Sigmoid colon (tissue), 7 donors: ENCODE results near the gene MMP1. TPM values are rescaled to one million over a fixed set of nuclear protein-coding genes. Genes with fewer than 3 reads are reported as not detected.

Source experiments
- DNase-seq: peaks from one replicate; pipeline ENCODE4 v3.0.0-alpha.2; 2019
- H3K27ac ChIP-seq, 4 donors: fragments of 200-600 bp; sonication (generic); one replicate each; pipeline ENCODE4 v1.5.1; 2016 to 2019; ENCODE audit warnings: mild to moderate bottlenecking in 1 of 4
- H3K27me3 ChIP-seq, 3 donors: fragments of 200-600 bp; sonication (generic); one replicate each; pipeline ENCODE4 v1.5.1; 2019; ENCODE audit warnings: mild to moderate bottlenecking in 1 of 3
- H3K36me3 ChIP-seq, 4 donors: fragments of 200-600 bp; sonication (generic); one replicate each; pipeline ENCODE4 v1.5.1; 2016 to 2019
- H3K4me1 ChIP-seq, 4 donors: fragments of 200-600 bp; sonication (generic); one replicate each; pipeline ENCODE4 v1.5.1; 2017 to 2019
- H3K4me3 ChIP-seq, 4 donors: fragments of 200-600 bp; sonication (generic); one replicate each; pipeline ENCODE4 v1.5.1; 2017 to 2019; ENCODE audit warnings: mild to moderate bottlenecking in 2 of 4, moderate library complexity in 1 of 4
- H3K9me3 ChIP-seq, 4 donors: fragments of 200-600 bp in 3 of 4; sonication (generic) in 3 of 4; one replicate each; pipeline versions ENCODE4 v1.5.1 to v1.6.1; 2013 to 2019
- EP300 ChIP-seq, 4 donors: sonication (generic); formaldehyde crosslinking; IDR thresholded peaks; one replicate each; pipeline ENCODE4 v1.6.1; 2017; ENCODE audit warnings: antibody characterized with exemption in 4 of 4
- POLR2A ChIP-seq, 2 donors: fragments of 450-650 bp; IDR thresholded peaks; one replicate each; pipeline ENCODE4 v1.6.1; 2016; ENCODE audit warnings: antibody characterized with exemption in 2 of 2, mild to moderate bottlenecking in 2 of 2, moderate library complexity in 2 of 2
- POLR2AphosphoS5 ChIP-seq, 4 donors: sonication (generic); formaldehyde crosslinking; IDR thresholded peaks; one replicate each; pipeline ENCODE4 v1.6.1; 2017; ENCODE audit warnings: antibody characterized with exemption in 4 of 4
- WGBS, 2 donors: extraction: QIAGEN DNeasy Blood & Tissue Kit; methylation state at CpG; one replicate each; pipeline ENCODE4 v1.1.7; 2013; 5-methylcytosine and 5-hydroxymethylcytosine counted together
- intact Hi-C: fragments of 100-400 bp; cut with DNase I; formaldehyde crosslinking; loops from one replicate; pipeline ENCODE4 v1.15.1; 2023
- polyA plus RNA-seq, 3 donors: library from polyadenylated mRNA; stranded (reverse); fragments of 200-250 nt; gene quantifications; one replicate each; pipeline ENCODE4 v1.2.3, GENCODE V29; 2013
- total RNA-seq, 4 donors: library from RNA; depleted of rRNA; stranded (reverse); fragments of >200 nt; gene quantifications; one replicate each; pipeline ENCODE4 v1.1.0, GENCODE V29; 2016
- TF ChIP-seq, protein P1 (sequence below), 4 experiments: fragments of 450-650 bp in 3 of 4; fragments of 200-600 bp in 1 of 4; IDR thresholded peaks; one replicate each; pipeline ENCODE4 v1.5.1; 2016 to 2019; ENCODE audit warnings: antibody characterized with exemption in 4 of 4, mild to moderate bottlenecking in 3 of 4, moderate library complexity in 2 of 4
- donor health status: healthy with polysubstance abuse.
- donor health status: Bipolar disorder and iron deficiency.
- donor health status: healthy.

Gene MMP1
- total and polyA plus RNA-seq, 7 donors = 0.60 to 5.3 (median 2.2) TPM; not detected in 3

DNA sequence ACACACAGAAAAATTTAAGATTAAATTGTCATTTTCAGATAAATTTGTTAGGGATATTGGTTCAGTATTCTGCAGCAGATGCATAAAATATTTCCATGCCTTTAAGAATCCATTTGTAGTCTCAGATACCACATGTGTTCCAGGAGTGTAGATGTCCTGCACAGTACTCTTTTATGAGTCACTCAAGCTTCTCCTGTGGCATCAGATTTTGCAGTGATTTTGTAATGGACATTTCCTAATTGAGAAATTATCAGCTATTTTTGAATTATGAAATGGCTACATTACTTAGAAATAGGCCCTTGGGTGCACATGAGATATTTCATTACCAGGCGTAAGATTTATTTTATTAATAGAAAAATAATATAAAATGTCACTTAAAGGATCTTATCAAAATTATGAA lies 26.6 kb upstream of the MMP1 start:
- intact Hi-C loops = no loop called here
- H3K4me3 ChIP-seq = no peak overlapping the region
- WGBS, 2 donors = 97 to 98% methylated on average over 1 of the region's 1 CpG
- no peaks in the 10 kb centered on the region for H3K27me3 ChIP-seq
- no peak for DNase-seq
- TF ChIP-seq POLR2AphosphoS5 (IDR thresholded peaks at IDR 0.05) (no peak), POLR2A (IDR thresholded peaks at IDR 0.05) (no peak), EP300 (IDR thresholded peaks at IDR 0.05) (no peak)
- TF ChIP-seq, protein P1, sequence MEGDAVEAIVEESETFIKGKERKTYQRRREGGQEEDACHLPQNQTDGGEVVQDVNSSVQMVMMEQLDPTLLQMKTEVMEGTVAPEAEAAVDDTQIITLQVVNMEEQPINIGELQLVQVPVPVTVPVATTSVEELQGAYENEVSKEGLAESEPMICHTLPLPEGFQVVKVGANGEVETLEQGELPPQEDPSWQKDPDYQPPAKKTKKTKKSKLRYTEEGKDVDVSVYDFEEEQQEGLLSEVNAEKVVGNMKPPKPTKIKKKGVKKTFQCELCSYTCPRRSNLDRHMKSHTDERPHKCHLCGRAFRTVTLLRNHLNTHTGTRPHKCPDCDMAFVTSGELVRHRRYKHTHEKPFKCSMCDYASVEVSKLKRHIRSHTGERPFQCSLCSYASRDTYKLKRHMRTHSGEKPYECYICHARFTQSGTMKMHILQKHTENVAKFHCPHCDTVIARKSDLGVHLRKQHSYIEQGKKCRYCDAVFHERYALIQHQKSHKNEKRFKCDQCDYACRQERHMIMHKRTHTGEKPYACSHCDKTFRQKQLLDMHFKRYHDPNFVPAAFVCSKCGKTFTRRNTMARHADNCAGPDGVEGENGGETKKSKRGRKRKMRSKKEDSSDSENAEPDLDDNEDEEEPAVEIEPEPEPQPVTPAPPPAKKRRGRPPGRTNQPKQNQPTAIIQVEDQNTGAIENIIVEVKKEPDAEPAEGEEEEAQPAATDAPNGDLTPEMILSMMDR (IDR thresholded peaks at IDR 0.05) = no peak
- H3K9me3 ChIP-seq = no peaks in the 10 kb centered on the region
- H3K27ac ChIP-seq = no peak overlapping the region
- no peaks in the 10 kb centered on the region for H3K36me3 ChIP-seq
- no peaks in the 10 kb centered on the region for H3K4me1 ChIP-seq

DNA sequence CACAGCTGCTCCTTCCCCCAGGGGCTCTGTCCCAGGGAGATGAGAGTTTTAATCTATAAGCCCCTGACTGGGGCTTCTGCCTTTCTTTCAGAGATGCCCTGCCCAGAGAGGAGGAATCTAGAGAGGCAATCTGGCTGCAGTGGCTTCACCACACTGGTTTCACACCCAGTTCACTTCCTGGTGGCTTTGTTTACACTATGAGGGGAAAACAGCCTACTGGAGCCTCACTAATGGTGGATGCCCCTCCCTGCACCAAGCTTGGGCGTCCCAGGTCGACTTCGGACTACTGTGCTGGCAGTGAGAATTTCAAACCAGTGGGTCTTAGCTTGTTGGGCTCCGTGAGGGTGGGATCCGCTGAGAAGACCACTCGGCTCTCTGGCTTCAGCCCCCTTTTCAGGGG lies 21.5 kb upstream of the MMP1 start:
- no peak overlapping the region for H3K4me3 ChIP-seq
- H3K27ac ChIP-seq = no peak overlapping the region
- intact Hi-C loops = no loop called here
- 59 to 61% methylated on average over 6 of the region's 6 CpGs for WGBS, 2 donors
- peak; percentile 50 for DNase-seq
- H3K27me3 ChIP-seq = no peaks in the 10 kb centered on the region
- no peaks in the 10 kb centered on the region for H3K4me1 ChIP-seq
- no peaks in the 10 kb centered on the region for H3K36me3 ChIP-seq
- TF ChIP-seq POLR2A (IDR thresholded peaks at IDR 0.05) = no peak
- TF ChIP-seq, protein P1 (IDR thresholded peaks at IDR 0.05) = no peak
- no peak for TF ChIP-seq EP300 (IDR thresholded peaks at IDR 0.05)
- no peak for TF ChIP-seq POLR2AphosphoS5 (IDR thresholded peaks at IDR 0.05)
- H3K9me3 ChIP-seq = no peaks in the 10 kb centered on the region

DNA sequence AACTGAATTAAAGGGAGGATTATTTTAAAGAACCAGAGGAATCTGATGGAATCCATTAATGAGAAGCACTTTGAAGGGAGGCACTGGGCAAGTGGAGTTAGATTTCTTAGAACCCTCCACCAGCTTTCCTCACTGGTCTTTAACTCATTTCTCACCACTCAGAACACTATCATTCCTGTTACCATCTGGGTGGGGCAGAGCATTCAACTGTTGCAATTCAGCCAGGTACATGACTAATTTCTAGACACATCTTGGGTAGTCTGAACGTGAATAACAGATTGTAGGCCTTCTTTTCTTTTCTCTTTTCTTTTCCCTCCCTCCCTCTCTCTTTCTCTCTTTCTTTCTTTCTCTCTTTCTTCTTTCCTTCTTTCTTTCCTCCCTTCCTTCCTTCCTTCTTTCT lies 15.5 kb upstream of the MMP1 start:
- no peaks in the 10 kb centered on the region for H3K4me1 ChIP-seq
- no peak overlapping the region for H3K27ac ChIP-seq
- H3K9me3 ChIP-seq = no peaks in the 10 kb centered on the region
- no peaks in the 10 kb centered on the region for H3K36me3 ChIP-seq
- no peak for DNase-seq
- 86 to 90% methylated on average over 1 of the region's 1 CpG for WGBS, 2 donors
- intact Hi-C loops = loop anchor here (5.0 kb wide), 1 partner anchor 239 kb away; no protein-coding TSS in a partner anchor
- TF ChIP-seq POLR2AphosphoS5 (IDR thresholded peaks at IDR 0.05) (no peak), EP300 (IDR thresholded peaks at IDR 0.05) (no peak), POLR2A (IDR thresholded peaks at IDR 0.05) (no peak)
- TF ChIP-seq, protein P1 (IDR thresholded peaks at IDR 0.05) = no peak
- no peak overlapping the region for H3K4me3 ChIP-seq
- H3K27me3 ChIP-seq = no peaks in the 10 kb centered on the region

GRCh38 chr11:102812188-102812587 lies 14.2 kb upstream of the MMP1 start:
- TF ChIP-seq POLR2AphosphoS5 (IDR thresholded peaks at IDR 0.05) (no peak), EP300 (IDR thresholded peaks at IDR 0.05) (no peak), POLR2A (IDR thresholded peaks at IDR 0.05) (no peak)
- TF ChIP-seq, protein P1 (IDR thresholded peaks at IDR 0.05) = no peak
- H3K4me1 ChIP-seq = no peaks in the 10 kb centered on the region
- WGBS, 2 donors = 88 to 94% methylated on average over 3 of the region's 3 CpGs
- intact Hi-C loops = loop anchor here (5.0 kb wide), 1 partner anchor 240 kb away; no protein-coding TSS in a partner anchor
- no peak overlapping the region for H3K27ac ChIP-seq
- H3K9me3 ChIP-seq = no peaks in the 10 kb centered on the region
- no peak for DNase-seq
- H3K4me3 ChIP-seq = no peak overlapping the region
- H3K27me3 ChIP-seq = no peaks in the 10 kb centered on the region
- no peaks in the 10 kb centered on the region for H3K36me3 ChIP-seq
